ENCODE data around the gene NDUFAF8. TPM values are rescaled to one million over a fixed set of nuclear protein-coding genes. Genes with fewer than 3 reads are reported as not detected.
A peak's percentile ranks its signal among the peaks of the same experiment; 100 is the strongest.

The NDUFAF8 gene
- total RNA-seq, 4 donors from 2014 or later: 22.3 to 35.4 (median 29.9) TPM; not detected in 1

GRCh38 chr17:81282141-81282540 lies 43.0 kb downstream of the NDUFAF8 start:
- H3K36me3 ChIP-seq: no peaks in the 10 kb centered on the region

GRCh38 chr17:81282876-81283275 lies 43.8 kb downstream of the NDUFAF8 start:
- TF ChIP-seq POLR2A (IDR thresholded peaks at IDR 0.05) (no peak), POLR2AphosphoS5 (IDR thresholded peaks at IDR 0.05) (no peak), EP300 (IDR thresholded peaks at IDR 0.05; ENCODE audit: low read depth) (no peak), CTCF (IDR thresholded peaks at IDR 0.05) (no peak)
- Histone ChIP-seq H3K4me3 (no peak overlapping the region), H3K27me3 (no peaks in the 10 kb centered on the region), H3K27ac (no peak overlapping the region), H3K9me3 (no peaks in the 10 kb centered on the region), H3K4me1 (peaks cover 0 to 28% (median 5%) of the 10 kb centered on the region in 4 donors), H3K36me3 (peaks cover 0 to 3% (median 0%) of the 10 kb centered on the region in 4 donors)
- WGBS, 2 donors (ENCODE audit: low coverage in 1 of 2): 92% methylated on average over 11 of the region's 16 CpGs; no CpG with 5 or more reads in 1 of the 2 donors
- intact Hi-C loops (cut with DNase I; ENCODE audit: low total_unique reads) (no loop called here), in situ Hi-C loops (cut with MboI; ENCODE audit: low pct_ligation_motif_present in 1 of 4, low pct_unique_long_range_greater_than_20kb in 1 of 4, low sequenced_read_pairs in 3 of 4) (loop anchor here in 2 of 4 donors (25.0 kb wide), 2 partner anchors 104 to 204 kb away; partner anchors contain the start of gene BAHCC1 (in 1 of the 2))
- DNase-seq: no peak

More at GRCh38 chr17:81282141-81282540, 43.0 kb downstream of the NDUFAF8 start:
- in situ Hi-C loops (cut with MboI; ENCODE audit: low pct_ligation_motif_present in 1 of 4, low pct_unique_long_range_greater_than_20kb in 1 of 4, low sequenced_read_pairs in 3 of 4): loop anchor here in 2 of 4 donors (25.0 kb wide), 2 partner anchors 105 to 205 kb away; partner anchors contain the start of gene BAHCC1 (in 1 of the 2)
- intact Hi-C loops (cut with DNase I; ENCODE audit: low total_unique reads): no loop called here
- Histone ChIP-seq H3K27me3 (no peaks in the 10 kb centered on the region), H3K9me3 (no peaks in the 10 kb centered on the region), H3K27ac (no peak overlapping the region), H3K4me3 (no peak overlapping the region), H3K4me1 (peaks cover 5 to 29% (median 12%) of the 10 kb centered on the region in 4 donors)
- no peak for DNase-seq
- WGBS, 2 donors (ENCODE audit: low coverage in 1 of 2): 94% methylated on average over 32 of the region's 33 CpGs; no CpG with 5 or more reads in 1 of the 2 donors
- no peak for TF ChIP-seq CTCF (IDR thresholded peaks at IDR 0.05)

GRCh38 chr17:81285179-81285878 lies 46.2 kb downstream of the NDUFAF8 start:
- TF ChIP-seq EP300 (IDR thresholded peaks at IDR 0.05; ENCODE audit: low read depth): no peak
- TF ChIP-seq POLR2A (IDR thresholded peaks at IDR 0.05): no peak
- no peak for TF ChIP-seq POLR2AphosphoS5 (IDR thresholded peaks at IDR 0.05)
- TF ChIP-seq CTCF (IDR thresholded peaks at IDR 0.05): no peak
- intact Hi-C loops (cut with DNase I; ENCODE audit: low total_unique reads) (no loop called here), in situ Hi-C loops (cut with MboI; ENCODE audit: low pct_ligation_motif_present in 1 of 4, low pct_unique_long_range_greater_than_20kb in 1 of 4, low sequenced_read_pairs in 3 of 4) (loop anchor here in 2 of 4 donors (25.0 kb wide), 2 partner anchors 102 to 202 kb away; partner anchors contain the start of gene BAHCC1 (in 1 of the 2))
- H3K4me3 ChIP-seq: peak overlapping the region in 3 of 4 donors; percentile 5 to 30 (median 20)
- H3K27me3 ChIP-seq: no peaks in the 10 kb centered on the region
- DNase-seq: peak; percentile 58
- H3K4me1 ChIP-seq: peaks cover 0 to 23% (median 4%) of the 10 kb centered on the region in 4 donors
- no peaks in the 10 kb centered on the region for H3K9me3 ChIP-seq
- 73% methylated on average over 36 of the region's 37 CpGs; no CpG with 5 or more reads in 1 of the 2 donors for WGBS, 2 donors (ENCODE audit: low coverage in 1 of 2)
- peak overlapping the region; percentile 57 to 70 (median 62) for H3K27ac ChIP-seq
- H3K36me3 ChIP-seq: peaks cover 0 to 13% (median 0%) of the 10 kb centered on the region in 4 donors

- TF ChIP-seq EP300 (IDR thresholded peaks at IDR 0.05; ENCODE audit: low read depth): no peak
- Histone ChIP-seq H3K9me3 (no peaks in the 10 kb centered on the region), H3K36me3 (peaks cover 0 to 13% (median 0%) of the 10 kb centered on the region in 4 donors), H3K4me3 (peak overlapping the region in 1 of 4 donors; percentile 30), H3K4me1 (peaks cover 0 to 23% (median 4%) of the 10 kb centered on the region in 4 donors), H3K27ac (peak overlapping the region; percentile 57 to 70 (median 62)), H3K27me3 (no peaks in the 10 kb centered on the region)
- no peak for DNase-seq
- intact Hi-C loops (cut with DNase I; ENCODE audit: low total_unique reads) (no loop called here), in situ Hi-C loops (cut with MboI; ENCODE audit: low pct_ligation_motif_present in 1 of 4, low pct_unique_long_range_greater_than_20kb in 1 of 4, low sequenced_read_pairs in 3 of 4) (loop anchor here in 2 of 4 donors (25.0 kb wide), 2 partner anchors 101 to 201 kb away; partner anchors contain the start of gene BAHCC1 (in 1 of the 2))
- WGBS, 2 donors (ENCODE audit: low coverage in 1 of 2): 66 to 87% methylated on average over 3 to 11 of the region's 12 CpGs
Measured at GRCh38 chr17:81285894-81286293, 46.8 kb downstream of the NDUFAF8 start.

Data from transverse colon (tissue), 4 donors.